Endothelial cell of umbilical vein (primary cell): ENCODE measurements around the gene NAIP. TPM values are rescaled to one million over a fixed set of nuclear protein-coding genes. Genes with fewer than 3 reads are reported as not detected.
A peak's percentile ranks its signal among the peaks of the same experiment; 100 is the strongest.
"Not testable (repeated sequence)": the region's sequence is repeated elsewhere in the genome, so short reads cannot be mapped to it uniquely, and the experiment has no call there.

Experiments
- BruUV-seq: library from RNA; stranded (reverse); fragments of 400-500 nt; replicated peaks from 2 replicates; lab custom pipeline; 2021; lab: Mats Ljungman, UMichigan
- CTCF ChIA-PET: fragments of 300-600, 350-600 bp; sonication (Branson Sonifier 250); formaldehyde crosslinking; loops from one replicate; lab custom pipeline; 2021; ENCODE audit warnings: antibody characterized with exemption, inconsistent platforms; lab: Charles Lee
- POLR2A ChIA-PET: fragments of 300-600, 350-600 bp; sonication (Branson Sonifier 250); formaldehyde crosslinking; loops from one replicate; lab custom pipeline; 2021; ENCODE audit warnings: antibody characterized with exemption, inconsistent platforms; lab: Charles Lee
- DNase-seq: peaks from one replicate; pipeline ENCODE4 v3.0.0-alpha.2; 2011; ENCODE audit warnings: low read depth, low spot score
- FAIRE-seq: peaks from 2 replicates; lab custom pipeline; 2011; peaks lifted over from hg19 to GRCh38; lab: Jason Lieb, UNC
- H2AFZ ChIP-seq: 2 replicates; pipeline ENCODE4 v1.6.0; 2012; ENCODE audit warnings: low read depth, low read length, control low read depth, inconsistent platforms
- H3K27ac ChIP-seq: 2 replicates; pipeline ENCODE4 v1.5.1; 2011; ENCODE audit warnings: low read depth, mild to moderate bottlenecking, control low read depth, low read length, moderate library complexity; ENCODE audit not compliant: insufficient read depth
- H3K27me3 ChIP-seq, 2 experiments: 2 replicates each; pipeline versions ENCODE4 v1.6.0 to v1.6.1; 2011; ENCODE audit warnings: low read length in 2 of 2, mixed read lengths in 1 of 2; ENCODE audit not compliant: control insufficient read depth in 2 of 2, insufficient read depth in 2 of 2
- H3K36me3 ChIP-seq, 2 experiments: 2 replicates in 1 of 2; 3 replicates in 1 of 2; pipeline ENCODE4 v1.5.1; 2011; ENCODE audit warnings: low read length in 2 of 2, mild to moderate bottlenecking in 1 of 2, moderate library complexity in 1 of 2; ENCODE audit not compliant: control insufficient read depth in 2 of 2, insufficient read depth in 2 of 2; ENCODE audit errors: extremely low read depth in 1 of 2
- H3K4me1 ChIP-seq: 3 replicates; pipeline ENCODE4 v1.5.1; 2011; ENCODE audit warnings: mild to moderate bottlenecking, low read length; ENCODE audit not compliant: control insufficient read depth, insufficient read depth; ENCODE audit errors: extremely low read depth
- H3K4me2 ChIP-seq: 2 replicates; pipeline ENCODE4 v1.6.1; 2011; ENCODE audit warnings: low read length, control low read depth, mixed read lengths; ENCODE audit not compliant: insufficient read depth
- H3K4me3 ChIP-seq, 3 experiments: fragments of 200-600 bp in 1 of 3; sonication (generic), shearing (Covaris generic) in 1 of 3; replicated peaks in 1 of 3; 2 replicates each; pipeline ENCODE4 v1.5.1; 2011 to 2016; ENCODE audit warnings: control low read depth in 3 of 3, low read length in 3 of 3, mild to moderate bottlenecking in 2 of 3, inconsistent platforms in 1 of 3, low read depth in 1 of 3, moderate library complexity in 1 of 3; ENCODE audit not compliant: insufficient read depth in 1 of 3
- H3K79me2 ChIP-seq: 2 replicates; pipeline ENCODE4 v1.6.0; 2012; ENCODE audit warnings: low read length, inconsistent platforms; ENCODE audit not compliant: control insufficient read depth, insufficient read depth
- H3K9ac ChIP-seq: replicated peaks from 2 replicates; pipeline ENCODE3; 2011; ENCODE audit warnings: low read length, control low read depth; ENCODE audit not compliant: insufficient read depth; ENCODE audit errors: extremely low read depth
- H3K9me1 ChIP-seq: replicated peaks from 3 replicates; pipeline ENCODE4 v1.6.0; 2011; ENCODE audit warnings: mild to moderate bottlenecking, low read length; ENCODE audit not compliant: control insufficient read depth, insufficient read depth; ENCODE audit errors: extremely low read depth
- H3K9me3 ChIP-seq: replicated peaks from 2 replicates; pipeline ENCODE4 v1.5.1; 2012; ENCODE audit warnings: low read length, inconsistent platforms; ENCODE audit not compliant: control insufficient read depth, insufficient read depth
- H4K20me1 ChIP-seq: replicated peaks from 2 replicates; pipeline ENCODE3; 2011; ENCODE audit warnings: mild to moderate bottlenecking, low read length; ENCODE audit not compliant: control insufficient read depth, insufficient read depth; ENCODE audit errors: extremely low read depth
- CTCF ChIP-seq, 2 donors: IDR thresholded peaks; 1 replicate in 1 of 2; 2 replicates in 1 of 2; pipeline ENCODE4 v1.5.1; 2011; ENCODE audit warnings: low read length in 2 of 2, mild to moderate bottlenecking in 2 of 2, moderate library complexity in 2 of 2, control low read depth in 1 of 2, inconsistent platforms in 1 of 2, low read depth in 1 of 2; ENCODE audit not compliant: insufficient read depth in 1 of 2; ENCODE audit errors: extremely low read depth in 1 of 2
- EZH2 ChIP-seq: IDR thresholded peaks from 2 replicates; pipeline ENCODE4 v1.6.1; 2012; ENCODE audit warnings: borderline replicate concordance, low read depth, mild to moderate bottlenecking, moderate library complexity, low read length, inconsistent platforms; ENCODE audit not compliant: severe bottlenecking
- FOS ChIP-seq: IDR thresholded peaks from 2 replicates; pipeline ENCODE4 v1.6.1; 2011; ENCODE audit warnings: mild to moderate bottlenecking, low read length, moderate library complexity, borderline replicate concordance; ENCODE audit not compliant: insufficient read depth
- GATA2 ChIP-seq: IDR thresholded peaks from 2 replicates; pipeline ENCODE4 v1.7.0; 2011; ENCODE audit warnings: low read depth, mild to moderate bottlenecking, moderate library complexity, mixed read lengths, low read length; ENCODE audit not compliant: insufficient read length, insufficient read depth
- JUN ChIP-seq: IDR thresholded peaks from 2 replicates; pipeline ENCODE4 v1.6.1; 2011; ENCODE audit warnings: borderline replicate concordance, low read depth; ENCODE audit not compliant: insufficient read length, insufficient read depth
- MAX ChIP-seq: IDR thresholded peaks from 2 replicates; pipeline ENCODE4 v1.6.1; 2011; ENCODE audit not compliant: insufficient read depth, insufficient read length
- MYC ChIP-seq: IDR thresholded peaks from one replicate; pipeline ENCODE4 v1.6.1; 2011; ENCODE audit warnings: mild to moderate bottlenecking, low read depth, low read length
- POLR2A ChIP-seq: IDR thresholded peaks from 2 replicates; pipeline ENCODE4 v1.6.1; 2012; ENCODE audit warnings: low read depth, mild to moderate bottlenecking, control low read depth, low read length
- POLR2AphosphoS5 ChIP-seq: IDR thresholded peaks from 2 replicates; pipeline ENCODE4 v1.6.1; 2012; ENCODE audit warnings: low read depth, mild to moderate bottlenecking, control low read depth, low read length, moderate library complexity; ENCODE audit not compliant: insufficient read depth
- dilution Hi-C: fragments of 300-500 bp; cut with MboI; formaldehyde crosslinking; loops from one replicate; pipeline ENCODE4 v1.15.0; 2019; ENCODE audit warnings: low sequenced_read_pairs; ENCODE audit not compliant: extremely low pct_ligation_motif_present
- intact Hi-C: fragments of 100-400 bp; cut with micrococcal nuclease; formaldehyde crosslinking; loops from one replicate; pipeline ENCODE4 v1.10.0; 2022
- polyA plus RNA-seq, 4 experiments: library from polyadenylated mRNA; depleted of rRNA in 3 of 4; stranded (reverse) in 3 of 4; unstranded in 1 of 4; fragments of >200 nt; gene quantifications; 2 replicates each; pipeline versions ENCODE4 v1.2.1 to v1.2.3, GENCODE V29; 2011 to 2012; ENCODE audit warnings: missing spikeins in 1 of 4
- total RNA-seq: library from RNA; stranded (reverse); gene quantifications from 2 replicates; pipeline ENCODE4 v1.2.3, GENCODE V29; 2021

NAIP gene
- total and polyA plus RNA-seq, 2 donors (not counting 3 experiments of a cell fraction or from before 2014, with no cell fraction given): 1.3 to 7.3 TPM

DNA sequence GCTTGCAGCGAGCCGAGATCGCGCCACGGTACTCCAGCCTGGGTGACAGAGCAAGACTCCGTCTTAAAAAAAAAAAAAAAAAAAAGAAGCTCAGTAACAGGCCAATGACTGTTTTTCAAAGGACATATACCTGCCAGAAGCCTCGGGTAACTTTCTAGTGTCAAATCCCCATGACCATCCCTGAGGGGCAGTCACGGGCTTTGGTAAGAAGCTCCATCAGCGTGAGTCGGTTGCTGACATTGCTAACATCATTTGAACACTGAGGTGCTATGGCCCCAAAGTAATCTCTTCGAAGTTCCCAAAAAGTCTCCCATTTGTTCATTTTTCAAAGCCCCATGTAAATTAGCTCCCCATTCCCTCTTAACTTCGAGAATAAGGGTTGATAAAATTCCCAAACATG, 11.6 kb downstream of the NAIP start:
- no peaks in the 10 kb centered on the region for H3K27me3 ChIP-seq
- H3K79me2 ChIP-seq: no peaks in the 10 kb centered on the region
- TF ChIP-seq POLR2AphosphoS5: no peak
- no peaks in the 10 kb centered on the region for H3K36me3 ChIP-seq
- H3K9me3 ChIP-seq: no peaks in the 10 kb centered on the region
- dilution Hi-C loops: no loop called here
- no peaks in the 10 kb centered on the region for H3K9me1 ChIP-seq
- no peak overlapping the region for H2AFZ ChIP-seq
- no peaks in the 10 kb centered on the region for H4K20me1 ChIP-seq
- DNase-seq: peak; percentile 0
- H3K27ac ChIP-seq: no peak overlapping the region
- POLR2A ChIA-PET: no interaction called here
- intact Hi-C loops: no loop called here
- no peak overlapping the region for H3K9ac ChIP-seq
- BruUV-seq: no TSS peak
- CTCF ChIA-PET: interaction anchor here (1.3 kb wide), 1 partner anchor 1920 kb away, joined by 3 read pairs; the partner anchor contains the start of gene SLC30A5
- no peaks in the 10 kb centered on the region for H3K4me1 ChIP-seq
- no peak overlapping the region for H3K4me2 ChIP-seq
- no peak overlapping the region for H3K4me3 ChIP-seq
- no peak for FAIRE-seq

GRCh38 chr5:71011194-71011792, 13.8 kb downstream of the NAIP start:
- no peaks in the 10 kb centered on the region for H3K9me1 ChIP-seq
- H3K9ac ChIP-seq: no peak overlapping the region
- DNase-seq: peak; percentile 0
- ChIA-PET CTCF (no interaction called here), POLR2A (no interaction called here)
- dilution Hi-C loops (no loop called here), intact Hi-C loops (no loop called here)
- FAIRE-seq: no peak
- no peaks in the 10 kb centered on the region for H3K9me3 ChIP-seq
- no peak for TF ChIP-seq EZH2
- TF ChIP-seq POLR2AphosphoS5: no peak
- no peak for TF ChIP-seq CTCF (IDR thresholded peaks at IDR 0.05; ENCODE audit: extremely low read depth in 1 of 2, insufficient read depth in 1 of 2, low read depth in 1 of 2, low read length in 2 of 2)
- no peak for TF ChIP-seq MYC
- no peak for TF ChIP-seq GATA2
- no peak for TF ChIP-seq FOS
- no peak for TF ChIP-seq POLR2A
- no peak for TF ChIP-seq JUN
- TF ChIP-seq MAX: no peak
- no peak overlapping the region for H3K27ac ChIP-seq
- no peaks in the 10 kb centered on the region for H4K20me1 ChIP-seq
- H3K4me1 ChIP-seq: no peaks in the 10 kb centered on the region
- no peak overlapping the region for H3K4me2 ChIP-seq
- no peaks in the 10 kb centered on the region for H3K79me2 ChIP-seq
- no peaks in the 10 kb centered on the region for H3K27me3 ChIP-seq
- no peaks in the 10 kb centered on the region for H3K36me3 ChIP-seq
- H3K4me3 ChIP-seq: no peak overlapping the region
- no TSS peak for BruUV-seq
- no peak overlapping the region for H2AFZ ChIP-seq

GRCh38 chr5:71006983-71007382, 18.2 kb downstream of the NAIP start:
- H3K4me1 ChIP-seq, H3K27me3 ChIP-seq, H4K20me1 ChIP-seq, H3K9me1 ChIP-seq, H3K36me3 ChIP-seq, H3K4me2 ChIP-seq, H3K27ac ChIP-seq, POLR2A ChIA-PET, BruUV-seq, H3K9me3 ChIP-seq, H3K79me2 ChIP-seq, H2AFZ ChIP-seq, H3K4me3 ChIP-seq, DNase-seq, H3K9ac ChIP-seq, CTCF ChIA-PET, FAIRE-seq, dilution Hi-C loops, intact Hi-C loops: not testable (repeated sequence)
